Fibroblast of lung (primary cell): Measurements from ENCODE around the gene XRCC4. TPM values are rescaled to one million over a fixed set of nuclear protein-coding genes. Genes with fewer than 3 reads are reported as not detected.

Experiments
- DNase-seq, 2 donors: peaks; one replicate each; pipeline versions ENCODE4 v3.0.0 to v3.0.0-alpha.2; 2010; ENCODE audit warnings: low read depth in 2 of 2
- H2AFZ ChIP-seq: 2 replicates; pipeline ENCODE4 v1.5.1; 2012; ENCODE audit warnings: low read length, control low read depth, inconsistent platforms
- H3K27ac ChIP-seq: 2 replicates; pipeline ENCODE4 v1.5.1; 2011; ENCODE audit warnings: low read length, control low read depth; ENCODE audit not compliant: insufficient read depth
- H3K27me3 ChIP-seq: 2 replicates; pipeline ENCODE4 v1.5.1; 2011; ENCODE audit warnings: mild to moderate bottlenecking, low read length; ENCODE audit not compliant: control insufficient read depth, insufficient read depth
- H3K36me3 ChIP-seq: 2 replicates; pipeline ENCODE4 v1.5.1; 2011; ENCODE audit warnings: low read length; ENCODE audit not compliant: control insufficient read depth, insufficient read depth
- H3K4me1 ChIP-seq: 2 replicates; pipeline ENCODE4 v1.5.1; 2011; ENCODE audit warnings: low read length; ENCODE audit not compliant: control insufficient read depth, insufficient read depth; ENCODE audit errors: extremely low read depth
- H3K4me2 ChIP-seq: 2 replicates; pipeline ENCODE4 v1.5.1; 2011; ENCODE audit warnings: low read length, control low read depth; ENCODE audit not compliant: insufficient read depth; ENCODE audit errors: extremely low read depth
- H3K4me3 ChIP-seq, 4 experiments: fragments of 200-600 bp in 1 of 4; sonication (generic) in 1 of 4; replicated peaks in 1 of 4; 2 replicates each; pipeline ENCODE4 v1.5.1; 2011 to 2016; ENCODE audit warnings: low read length in 4 of 4, low read depth in 3 of 4, mild to moderate bottlenecking in 3 of 4, control low read depth in 2 of 4, inconsistent platforms in 1 of 4, mixed read lengths in 1 of 4; ENCODE audit not compliant: insufficient read depth in 1 of 4; ENCODE audit errors: control extremely low read depth in 1 of 4
- H3K79me2 ChIP-seq: 2 replicates; pipeline ENCODE4 v1.5.1; 2012; ENCODE audit warnings: mild to moderate bottlenecking, low read length, inconsistent platforms; ENCODE audit not compliant: control insufficient read depth, insufficient read depth
- H3K9ac ChIP-seq: 2 replicates; pipeline ENCODE4 v1.5.1; 2011; ENCODE audit warnings: mild to moderate bottlenecking, low read length, control low read depth; ENCODE audit not compliant: insufficient read depth
- H3K9me3 ChIP-seq: 2 replicates; pipeline ENCODE4 v1.5.1; 2012; ENCODE audit warnings: low read depth, low read length; ENCODE audit not compliant: control insufficient read depth, insufficient read depth
- H4K20me1 ChIP-seq: 2 replicates; pipeline ENCODE4 v1.5.1; 2011; ENCODE audit warnings: low read length; ENCODE audit not compliant: control insufficient read depth, insufficient read depth; ENCODE audit errors: extremely low read depth
- EZH2 ChIP-seq: IDR thresholded peaks from 2 replicates; pipeline ENCODE4 v1.5.1; 2012; ENCODE audit warnings: low read length, control low read depth, mild to moderate bottlenecking; ENCODE audit errors: missing control alignments
- polyA plus RNA-seq, 2 donors: library from polyadenylated mRNA; depleted of rRNA in 1 of 2; stranded (reverse) in 1 of 2; unstranded in 1 of 2; fragments of >200 nt; gene quantifications; 2 replicates each; pipeline ENCODE4 v1.2.1, GENCODE V29; 2011 to 2012; ENCODE audit warnings: missing spikeins in 1 of 2
- total RNA-seq: library from RNA; depleted of rRNA; stranded (reverse); fragments of >200 nt; gene quantifications from 2 replicates; pipeline ENCODE4 v1.2.1, GENCODE V29; 2014
- TF ChIP-seq, protein P1 (sequence below), 2 donors: IDR thresholded peaks in 1 of 2; conservative IDR thresholded peaks in 1 of 2; 1 replicate in 1 of 2; 2 replicates in 1 of 2; pipeline ENCODE4 v1.5.1; 2011 to 2012; ENCODE audit warnings: low read length in 2 of 2, control low read depth in 1 of 2, inconsistent platforms in 1 of 2, low read depth in 1 of 2, mild to moderate bottlenecking in 1 of 2

The XRCC4 gene
- total and polyA plus RNA-seq, 2 donors (not counting 1 experiment from before 2014, with no cell fraction given) = 7.5 to 7.6 TPM

DNA sequence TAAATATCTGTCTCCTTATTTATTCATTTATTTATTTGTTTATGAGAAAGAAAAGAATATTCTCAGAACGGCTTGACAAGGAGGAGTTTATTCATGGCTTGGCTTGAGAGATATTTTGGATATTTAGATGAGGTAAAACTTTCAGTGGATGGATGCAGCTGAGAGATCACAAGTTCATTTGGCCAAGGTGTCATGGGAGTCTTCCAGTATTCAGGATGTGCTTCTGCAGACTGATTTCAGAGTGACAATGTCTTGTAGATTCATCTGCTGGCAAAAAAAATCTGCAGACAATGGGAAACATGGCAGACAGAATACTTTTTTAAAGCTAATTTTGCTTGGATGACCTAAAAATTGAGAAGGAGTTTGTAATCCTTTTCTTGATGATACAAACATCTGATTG is 38.5 kb downstream of the XRCC4 start:
- DNase-seq = no peak
- no peak for TF ChIP-seq EZH2
- TF ChIP-seq, protein P1, sequence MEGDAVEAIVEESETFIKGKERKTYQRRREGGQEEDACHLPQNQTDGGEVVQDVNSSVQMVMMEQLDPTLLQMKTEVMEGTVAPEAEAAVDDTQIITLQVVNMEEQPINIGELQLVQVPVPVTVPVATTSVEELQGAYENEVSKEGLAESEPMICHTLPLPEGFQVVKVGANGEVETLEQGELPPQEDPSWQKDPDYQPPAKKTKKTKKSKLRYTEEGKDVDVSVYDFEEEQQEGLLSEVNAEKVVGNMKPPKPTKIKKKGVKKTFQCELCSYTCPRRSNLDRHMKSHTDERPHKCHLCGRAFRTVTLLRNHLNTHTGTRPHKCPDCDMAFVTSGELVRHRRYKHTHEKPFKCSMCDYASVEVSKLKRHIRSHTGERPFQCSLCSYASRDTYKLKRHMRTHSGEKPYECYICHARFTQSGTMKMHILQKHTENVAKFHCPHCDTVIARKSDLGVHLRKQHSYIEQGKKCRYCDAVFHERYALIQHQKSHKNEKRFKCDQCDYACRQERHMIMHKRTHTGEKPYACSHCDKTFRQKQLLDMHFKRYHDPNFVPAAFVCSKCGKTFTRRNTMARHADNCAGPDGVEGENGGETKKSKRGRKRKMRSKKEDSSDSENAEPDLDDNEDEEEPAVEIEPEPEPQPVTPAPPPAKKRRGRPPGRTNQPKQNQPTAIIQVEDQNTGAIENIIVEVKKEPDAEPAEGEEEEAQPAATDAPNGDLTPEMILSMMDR (conservative IDR thresholded peaks at IDR 0.05 in 1 of 2, IDR thresholded peaks at IDR 0.05 in 1 of 2; ENCODE audit: low read depth in 1 of 2, low read length in 2 of 2) = no peak
- no peaks in the 10 kb centered on the region for H3K9me3 ChIP-seq
- no peak overlapping the region for H3K9ac ChIP-seq
- H3K79me2 ChIP-seq = no peaks in the 10 kb centered on the region
- no peak overlapping the region for H3K4me3 ChIP-seq
- no peak overlapping the region for H3K4me2 ChIP-seq
- no peak overlapping the region for H2AFZ ChIP-seq
- no peaks in the 10 kb centered on the region for H3K36me3 ChIP-seq
- no peak overlapping the region for H3K27ac ChIP-seq
- no peaks in the 10 kb centered on the region for H3K27me3 ChIP-seq
- no peaks in the 10 kb centered on the region for H4K20me1 ChIP-seq
- H3K4me1 ChIP-seq = no peaks in the 10 kb centered on the region

DNA sequence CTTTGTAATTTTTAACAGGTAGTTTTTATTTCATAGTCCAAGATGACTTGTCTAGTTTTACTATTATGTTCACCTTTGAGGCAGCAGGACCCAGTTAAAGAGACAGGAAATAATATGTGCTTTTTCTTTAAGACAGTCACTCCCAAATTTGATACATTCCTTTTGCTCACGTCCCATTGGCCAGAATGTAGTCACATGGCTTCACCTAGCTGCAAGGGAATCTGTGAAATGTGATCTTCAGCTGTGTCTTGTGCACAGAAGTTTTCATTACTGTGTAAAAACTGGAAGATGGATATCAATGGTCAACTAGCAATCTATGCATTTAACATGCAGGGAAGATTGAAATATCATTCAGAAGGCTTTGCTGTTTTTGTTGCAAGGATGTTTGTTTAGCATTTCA is 41.1 kb downstream of the XRCC4 start:
- H3K27ac ChIP-seq = no peak overlapping the region
- H3K4me1 ChIP-seq = no peaks in the 10 kb centered on the region
- no peaks in the 10 kb centered on the region for H3K27me3 ChIP-seq
- H3K79me2 ChIP-seq = no peaks in the 10 kb centered on the region
- no peak for TF ChIP-seq EZH2
- TF ChIP-seq, protein P1 (conservative IDR thresholded peaks at IDR 0.05 in 1 of 2, IDR thresholded peaks at IDR 0.05 in 1 of 2; ENCODE audit: low read depth in 1 of 2, low read length in 2 of 2) = no peak
- H3K36me3 ChIP-seq = no peaks in the 10 kb centered on the region
- H3K9me3 ChIP-seq = no peaks in the 10 kb centered on the region
- H3K9ac ChIP-seq = no peak overlapping the region
- no peak overlapping the region for H2AFZ ChIP-seq
- no peaks in the 10 kb centered on the region for H4K20me1 ChIP-seq
- H3K4me2 ChIP-seq = no peak overlapping the region
- no peak for DNase-seq
- H3K4me3 ChIP-seq = no peak overlapping the region

GRCh38 chr5:83118976-83119375 is 41.6 kb downstream of the XRCC4 start:
- H3K9ac ChIP-seq = no peak overlapping the region
- no peak overlapping the region for H3K4me2 ChIP-seq
- H3K9me3 ChIP-seq = no peaks in the 10 kb centered on the region
- no peaks in the 10 kb centered on the region for H3K4me1 ChIP-seq
- DNase-seq = no peak
- H3K4me3 ChIP-seq = no peak overlapping the region
- H3K79me2 ChIP-seq = no peaks in the 10 kb centered on the region
- TF ChIP-seq EZH2 = no peak
- TF ChIP-seq, protein P1 (conservative IDR thresholded peaks at IDR 0.05 in 1 of 2, IDR thresholded peaks at IDR 0.05 in 1 of 2; ENCODE audit: low read depth in 1 of 2, low read length in 2 of 2) = no peak
- H4K20me1 ChIP-seq = no peaks in the 10 kb centered on the region
- H3K27ac ChIP-seq = no peak overlapping the region
- H3K36me3 ChIP-seq = no peaks in the 10 kb centered on the region
- no peak overlapping the region for H2AFZ ChIP-seq
- H3K27me3 ChIP-seq = no peaks in the 10 kb centered on the region
